MG63 (cell line): ENCODE results near the gene LENG8. TPM values are rescaled to one million over a fixed set of nuclear protein-coding genes. Genes with fewer than 3 reads are reported as not detected.
"Not testable (repeated sequence)": the region's sequence is repeated elsewhere in the genome, so short reads cannot be mapped to it uniquely, and the experiment has no call there.

Experiments
- DNase-seq: peaks from one replicate; pipeline ENCODE4 v3.0.0-alpha.2; 2020
- H3K27me3 ChIP-seq: fragments of 250-450 bp; sonication (Bioruptor Pico); 2 replicates; pipeline ENCODE4 v1.5.1; 2020; ENCODE audit warnings: mild to moderate bottlenecking, moderate library complexity
- H3K36me3 ChIP-seq: fragments of 250-450 bp; sonication (Bioruptor Pico); 2 replicates; pipeline ENCODE4 v1.5.1; 2020; ENCODE audit warnings: mild to moderate bottlenecking, moderate library complexity
- H3K4me3 ChIP-seq: fragments of 250-450 bp; sonication (Bioruptor Pico); 2 replicates; pipeline ENCODE4 v1.5.1; 2020; ENCODE audit warnings: mild to moderate bottlenecking, moderate library complexity
- H3K9me3 ChIP-seq: fragments of 250-450 bp; sonication (Bioruptor Pico); 2 replicates; pipeline ENCODE4 v1.5.1; 2020; ENCODE audit warnings: mild to moderate bottlenecking, moderate library complexity
- total RNA-seq: library from RNA; depleted of rRNA; stranded (reverse); fragments of >200 nt; shearing (Covaris generic); gene quantifications from 2 replicates; pipeline ENCODE4 v1.2.3, GENCODE V29; 2014; ENCODE audit warnings: low replicate concordance

Gene LENG8
- total RNA-seq, 1 experiment from 2014 or later = 6.6 TPM

DNA sequence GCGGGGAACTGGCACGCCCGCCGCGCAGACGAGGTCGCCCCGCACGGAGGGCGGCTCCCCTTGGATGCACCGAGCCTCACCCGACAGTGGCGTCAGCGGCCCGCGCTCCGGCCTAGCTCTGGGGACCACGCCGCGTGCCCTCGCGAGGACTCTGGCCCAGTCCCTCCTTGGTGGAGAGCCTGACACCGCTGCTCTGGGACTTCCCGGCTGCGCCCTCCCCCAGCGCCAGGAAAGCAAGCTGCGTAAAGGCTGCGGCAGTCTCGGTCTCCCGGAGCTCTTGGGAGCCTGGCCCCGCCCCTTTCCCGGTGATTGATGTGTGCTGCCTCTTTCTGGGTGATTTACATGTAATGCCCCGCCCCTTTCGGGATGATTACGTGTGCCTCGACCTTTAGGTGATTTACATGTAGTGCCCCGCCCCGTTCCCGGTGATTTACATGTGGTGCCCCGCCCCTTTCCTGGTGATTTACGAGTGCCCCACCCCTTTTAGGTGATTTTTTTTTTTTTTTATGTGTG lies 14.6 kb downstream of the LENG8 start, which contains the start of gene LENG9:
Gene LENG9 (minus strand): TSS at position 248 of the 513 bp plus-strand sequence. CDS start 252 bp downstream, outside the sequence.
- no peaks in the 10 kb centered on the region for H3K27me3 ChIP-seq
- peak; percentile 98 for DNase-seq
- peaks cover 36% of the 10 kb centered on the region for H3K36me3 ChIP-seq
- no peaks in the 10 kb centered on the region for H3K9me3 ChIP-seq
- H3K4me3 ChIP-seq = peak within 1 kb of the TSS; percentile 61

DNA sequence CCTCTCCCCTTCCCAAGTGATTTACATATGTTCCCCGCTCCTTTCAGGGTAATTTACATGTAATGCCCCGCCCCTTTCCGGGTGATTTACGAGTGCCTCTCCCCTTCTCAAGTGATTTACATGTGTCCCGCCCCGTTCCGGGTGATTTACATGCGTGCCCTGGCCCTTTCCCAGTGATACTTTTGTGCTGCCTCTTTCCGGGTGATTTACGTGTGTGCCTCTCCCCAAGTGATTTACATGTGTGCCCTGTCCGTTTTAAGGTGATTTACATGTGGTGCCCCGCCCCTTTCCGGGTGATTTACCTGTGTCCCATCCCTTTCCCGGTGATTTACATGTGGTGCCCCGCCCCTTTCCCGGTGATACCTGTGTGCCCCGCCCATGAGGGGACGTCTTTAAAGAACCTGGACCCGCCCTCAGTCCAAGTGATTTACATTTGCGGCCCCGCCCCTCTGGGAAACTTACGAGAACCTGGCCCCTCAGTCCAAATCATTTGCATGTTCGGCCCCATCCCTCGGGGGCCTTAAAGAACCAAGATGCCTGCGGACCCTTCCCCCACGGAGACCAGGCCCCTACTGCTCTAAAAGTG lies 15.1 kb downstream of the LENG8 start:
- DNase-seq = peak; percentile 81
- peaks cover 31% of the 10 kb centered on the region for H3K36me3 ChIP-seq
- no peaks in the 10 kb centered on the region for H3K27me3 ChIP-seq
- H3K4me3 ChIP-seq = peak overlapping the region; percentile 61
- H3K9me3 ChIP-seq = no peaks in the 10 kb centered on the region

DNA sequence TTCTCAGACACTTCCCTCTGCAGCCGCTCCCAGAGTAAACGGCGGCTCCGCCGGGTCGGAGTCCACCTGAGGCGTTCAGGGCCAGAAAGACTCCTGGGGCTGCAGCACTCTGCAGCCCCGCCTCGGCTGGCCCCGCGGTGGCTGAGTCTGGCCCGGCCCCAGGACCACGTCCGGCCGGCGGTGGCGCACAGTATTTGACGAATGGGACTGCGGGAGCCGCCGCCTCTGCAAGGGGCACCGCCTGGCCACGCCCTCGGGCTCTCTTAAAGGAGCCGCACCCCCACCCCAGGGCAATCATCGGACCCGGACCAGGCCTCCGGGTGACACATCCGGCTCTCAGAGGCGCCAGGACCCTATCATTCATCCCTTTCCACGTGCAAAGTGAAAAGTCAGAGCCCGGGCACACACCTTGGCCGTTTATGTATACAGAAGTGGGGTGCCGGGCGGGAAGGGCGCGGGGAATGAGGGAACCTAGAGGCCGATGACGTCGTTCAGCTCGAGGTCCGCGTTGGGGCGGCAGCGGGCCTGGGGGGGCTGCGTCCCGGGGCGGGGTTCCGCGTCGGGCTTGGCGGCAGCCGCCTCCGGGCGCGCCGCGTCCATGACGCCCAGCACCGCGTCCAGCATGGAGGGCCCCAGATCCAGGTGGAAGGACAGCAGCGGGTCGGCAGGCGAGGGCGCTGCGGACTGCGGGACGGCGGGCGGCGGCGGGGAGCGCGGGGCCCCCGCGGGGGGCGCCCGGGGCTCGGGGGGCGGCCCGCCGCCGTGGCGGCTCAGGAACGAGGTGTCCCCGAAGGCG lies 15.8 kb downstream of the LENG8 start:
- DNase-seq = peak; percentile 92
- Histone ChIP-seq H3K4me3 (peak overlapping the region; percentile 61), H3K36me3 (peaks cover 26% of the 10 kb centered on the region), H3K27me3 (no peaks in the 10 kb centered on the region), H3K9me3 (no peaks in the 10 kb centered on the region)

DNA sequence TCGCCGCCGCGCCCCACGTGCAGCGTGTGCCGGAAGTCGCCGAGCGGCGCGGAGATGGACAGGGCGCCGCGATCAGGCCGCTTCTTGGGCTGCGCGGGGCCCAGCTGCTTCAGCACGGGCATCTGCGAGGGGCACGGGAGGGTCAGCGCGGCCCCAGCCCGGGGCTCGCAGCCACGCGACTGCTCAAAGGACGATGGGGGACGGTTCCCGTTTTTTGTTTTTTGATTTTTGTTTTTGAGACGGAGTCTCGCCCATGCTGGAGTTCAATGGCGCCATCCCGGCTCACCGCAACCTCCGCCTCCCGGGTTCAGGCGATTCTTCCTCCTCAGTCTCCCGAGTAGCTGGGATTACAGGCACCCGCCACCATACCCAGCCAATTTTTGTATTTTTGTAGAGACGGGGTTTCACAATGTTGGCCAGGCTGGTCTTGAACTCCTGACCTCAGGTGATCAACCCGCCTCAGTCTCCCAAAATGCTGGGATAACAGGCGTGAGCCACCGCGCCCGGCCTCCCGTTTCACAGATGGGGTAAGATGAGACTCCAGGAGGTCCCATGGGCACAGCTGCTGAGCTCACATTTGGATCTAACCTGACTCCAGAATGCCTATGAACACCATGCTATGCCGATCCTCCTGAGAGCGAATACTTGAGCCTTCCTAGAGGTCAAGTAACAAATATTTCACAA lies 16.6 kb downstream of the LENG8 start:
- Histone ChIP-seq H3K27me3 (no peaks in the 10 kb centered on the region), H3K9me3 (no peaks in the 10 kb centered on the region), H3K4me3 (no peak overlapping the region), H3K36me3 (peaks cover 21% of the 10 kb centered on the region)
- DNase-seq = no peak

DNA sequence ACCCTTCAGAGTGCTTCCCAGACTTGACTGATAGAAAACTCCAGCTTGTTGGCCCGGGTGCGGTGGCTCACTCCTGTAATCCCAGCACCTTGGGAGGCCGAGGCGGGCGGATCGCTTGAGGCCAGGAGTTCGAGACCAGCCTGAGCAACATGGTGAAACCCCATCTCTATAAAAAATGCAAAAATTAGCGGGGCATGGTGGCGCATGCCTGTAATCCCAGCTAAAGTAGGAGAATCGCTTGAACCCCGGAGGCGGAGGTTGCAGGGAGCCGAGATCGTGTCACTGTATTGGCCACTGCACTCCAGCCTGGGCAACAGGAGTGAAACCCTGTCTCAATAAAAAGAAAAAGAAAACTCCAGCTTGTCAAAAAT lies 17.1 kb downstream of the LENG8 start:
- peaks cover 17% of the 10 kb centered on the region for H3K36me3 ChIP-seq
- not testable (repeated sequence) for H3K9me3 ChIP-seq, DNase-seq

DNA sequence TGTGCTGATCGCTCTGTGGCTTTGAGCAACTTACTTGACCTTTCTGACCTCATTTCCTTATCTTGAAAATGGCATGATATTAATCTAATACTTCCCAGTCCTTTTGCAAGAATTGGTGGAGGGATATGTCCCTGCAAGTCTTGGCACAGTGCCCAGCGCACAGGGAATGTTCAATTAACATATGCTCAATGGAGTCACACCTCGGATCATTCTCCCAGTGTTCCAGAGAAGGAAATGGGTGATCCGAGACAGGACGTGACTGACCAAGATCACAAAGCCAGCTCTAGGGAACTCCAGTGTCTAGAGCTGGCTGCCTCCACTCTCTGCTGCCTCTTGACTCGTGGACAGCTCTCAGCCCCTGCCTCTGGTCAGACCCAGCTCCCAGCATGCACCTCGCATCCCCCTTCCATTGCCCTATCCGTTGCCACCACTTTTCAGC lies 20.5 kb downstream of the LENG8 start:
- Histone ChIP-seq H3K4me3 (no peak overlapping the region), H3K36me3 (no peaks in the 10 kb centered on the region), H3K9me3 (no peaks in the 10 kb centered on the region), H3K27me3 (no peaks in the 10 kb centered on the region)
- no peak for DNase-seq

More for the DNA sequence above, 17.1 kb downstream of the LENG8 start:
- not testable (repeated sequence) for H3K4me3 ChIP-seq, H3K27me3 ChIP-seq

DNA sequence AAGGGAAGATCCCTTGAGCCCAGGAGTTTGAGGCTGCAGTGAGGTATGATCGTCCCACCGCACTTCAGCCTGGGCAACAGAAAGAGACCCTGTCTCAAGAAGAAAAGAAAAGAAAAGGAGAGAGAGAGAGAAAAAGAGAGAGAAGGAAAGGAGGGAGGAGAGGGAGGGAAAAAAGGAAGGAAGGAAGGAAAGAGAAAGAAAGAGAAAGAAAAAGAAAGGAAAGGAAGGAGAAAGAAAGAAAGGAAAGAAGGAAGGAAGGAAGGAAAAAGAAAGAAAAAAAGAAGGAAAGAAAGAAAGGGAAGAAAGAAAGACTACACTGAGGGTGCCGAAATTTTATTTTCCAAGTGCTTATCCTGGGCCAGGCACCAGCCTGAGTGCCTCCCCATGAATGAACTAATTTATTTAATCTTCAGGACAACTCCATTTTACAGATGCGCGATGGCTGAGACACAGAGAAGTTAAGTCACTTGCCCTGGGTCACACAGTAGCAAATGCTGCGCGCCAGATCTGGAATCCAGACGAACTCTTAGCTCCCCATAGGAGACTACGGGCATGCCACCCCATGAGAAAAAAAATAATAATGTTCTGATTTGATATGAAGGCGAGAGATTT lies 21.4 kb downstream of the LENG8 start:
- Histone ChIP-seq H3K36me3 (no peaks in the 10 kb centered on the region), H3K27me3 (no peaks in the 10 kb centered on the region), H3K9me3 (no peaks in the 10 kb centered on the region), H3K4me3 (no peak overlapping the region)
- no peak for DNase-seq

DNA sequence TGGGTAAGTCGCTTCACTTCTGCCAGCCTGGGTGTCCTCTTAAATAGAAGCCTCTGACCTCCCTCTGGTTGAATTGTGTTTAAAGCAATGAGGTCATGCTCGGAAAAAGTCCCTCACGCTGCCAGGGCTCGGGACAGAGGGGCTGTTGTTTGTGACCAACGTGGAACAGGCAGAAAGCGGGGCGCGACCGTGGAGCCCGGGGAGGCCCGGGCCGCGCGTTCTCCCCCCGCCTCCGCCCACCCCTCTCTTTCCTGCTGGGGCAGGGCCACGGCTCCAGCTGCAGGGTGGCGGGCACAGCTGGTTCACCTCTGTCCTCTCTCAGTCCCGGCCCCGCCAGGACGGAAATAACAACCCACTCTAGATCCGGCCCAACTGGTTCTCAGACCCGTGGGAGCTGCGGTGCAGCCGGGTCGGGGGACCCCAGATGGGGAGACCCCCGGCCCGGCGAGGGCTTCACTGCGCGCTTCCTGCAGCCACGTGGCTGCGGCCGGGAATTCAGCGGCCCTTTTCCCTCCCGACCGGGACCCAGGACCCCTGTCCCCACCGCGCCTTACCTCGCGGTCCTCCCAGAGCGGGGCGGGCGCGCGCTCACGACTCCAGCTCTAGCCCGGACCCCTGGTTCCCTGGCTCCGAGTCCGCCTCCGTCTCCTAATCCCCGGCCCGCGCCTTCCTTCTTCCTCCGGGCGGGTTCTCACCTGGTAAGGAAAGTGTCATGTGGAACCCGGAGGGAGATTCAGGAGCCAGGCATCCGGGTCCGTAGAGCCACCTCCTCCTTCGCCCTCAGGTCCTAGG lies 22.2 kb downstream of the LENG8 start:
- H3K36me3 ChIP-seq = no peaks in the 10 kb centered on the region
- H3K27me3 ChIP-seq = no peaks in the 10 kb centered on the region
- no peak overlapping the region for H3K4me3 ChIP-seq
- no peaks in the 10 kb centered on the region for H3K9me3 ChIP-seq
- no peak for DNase-seq

DNA sequence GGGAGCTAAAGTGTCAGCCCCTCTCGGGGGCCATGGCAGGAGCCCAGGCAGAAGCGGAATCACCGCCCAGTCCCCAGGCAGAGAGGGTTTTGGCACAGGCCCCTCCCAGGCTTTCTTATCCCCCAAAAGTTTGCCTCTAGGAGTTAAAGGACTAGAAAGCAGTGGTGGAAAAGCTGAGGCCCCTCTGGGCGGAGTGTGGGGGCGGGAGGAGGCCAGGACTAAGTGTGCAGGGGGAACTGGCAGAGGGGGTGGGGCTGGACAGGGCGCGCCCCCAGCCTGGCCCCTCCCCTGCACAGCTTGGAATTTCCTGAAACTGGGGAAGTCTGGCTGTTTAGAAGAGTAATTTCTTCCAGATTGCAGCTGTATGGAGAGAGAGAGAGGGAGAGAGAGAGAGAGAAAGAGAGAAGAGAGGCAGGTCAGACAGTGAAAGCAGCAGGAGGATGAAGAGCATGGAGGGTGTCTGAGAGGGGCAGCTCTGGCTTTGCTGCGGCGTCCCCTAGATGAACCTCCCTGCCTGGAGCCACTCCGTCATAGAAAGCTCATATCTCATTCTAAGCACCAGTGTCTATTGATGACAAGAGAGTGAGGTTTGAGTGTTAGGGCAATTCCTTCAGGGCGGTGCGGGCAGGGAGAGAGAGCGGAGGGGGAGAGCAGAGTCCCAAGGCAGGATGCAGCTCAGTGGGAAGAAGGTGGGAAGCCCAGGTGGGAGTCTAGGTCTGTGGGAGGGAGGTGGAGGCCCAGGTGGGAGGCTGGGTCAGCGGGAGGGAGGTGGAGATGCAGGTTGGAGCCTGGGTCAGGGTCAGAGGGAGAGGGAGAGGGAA lies 24.3 kb downstream of the LENG8 start, which contains the start of gene CDC42EP5:
Gene CDC42EP5 (minus strand): TSS at position 226 of the 821 bp plus-strand sequence. CDS start 7,749 bp downstream, outside the sequence.
- Histone ChIP-seq H3K27me3 (no peaks in the 10 kb centered on the region), H3K36me3 (no peaks in the 10 kb centered on the region), H3K9me3 (no peaks in the 10 kb centered on the region), H3K4me3 (peak within 1 kb of the TSS; percentile 36)
- peak; percentile 73 for DNase-seq

DNA sequence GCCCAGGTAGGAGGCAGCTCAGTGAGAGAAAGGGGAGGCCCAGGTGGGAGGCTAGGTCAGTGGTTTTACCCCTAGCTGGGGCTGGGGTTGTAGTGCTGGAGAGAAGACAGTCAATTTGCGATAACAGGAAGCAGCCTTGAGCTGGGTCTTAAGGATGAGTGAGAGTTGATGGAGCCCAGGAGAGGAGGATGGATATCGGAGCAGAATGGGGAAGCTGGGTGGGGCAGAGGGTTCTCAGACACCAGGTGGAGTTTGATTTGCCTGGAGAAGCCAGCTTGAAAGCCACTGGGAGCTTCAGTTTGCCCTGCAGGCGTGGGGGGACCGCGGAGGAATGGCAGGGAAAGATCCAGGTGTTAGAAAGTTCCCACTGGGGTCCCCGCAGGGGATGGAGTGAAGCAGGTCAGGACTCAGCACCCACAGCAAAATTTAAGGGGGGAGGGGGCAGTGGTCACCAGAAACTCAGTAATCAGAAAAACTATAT lies 24.9 kb downstream of the LENG8 start:
- Histone ChIP-seq H3K36me3 (no peaks in the 10 kb centered on the region), H3K9me3 (no peaks in the 10 kb centered on the region), H3K4me3 (no peak overlapping the region), H3K27me3 (no peaks in the 10 kb centered on the region)
- no peak for DNase-seq

DNA sequence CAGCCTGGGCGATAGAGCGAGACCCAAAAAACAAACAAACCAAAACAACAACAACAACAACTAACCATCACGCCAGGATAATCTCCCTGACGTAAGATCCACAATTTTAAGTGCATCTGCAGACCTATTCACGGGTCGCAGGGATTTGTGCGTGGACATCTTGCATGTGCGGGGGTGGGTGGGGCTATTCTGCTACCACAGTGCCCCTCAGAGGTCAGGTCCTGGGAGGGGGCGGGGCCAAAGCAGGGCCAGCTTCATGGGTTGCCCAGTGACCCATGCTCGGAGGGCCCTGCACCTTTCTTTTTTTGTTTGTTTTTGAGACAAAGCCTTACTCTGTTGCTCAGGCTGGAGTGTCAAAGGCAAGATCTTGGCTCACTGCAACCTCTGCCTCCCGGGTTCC lies 26.7 kb downstream of the LENG8 start:
- Histone ChIP-seq H3K9me3 (no peaks in the 10 kb centered on the region), H3K4me3 (no peak overlapping the region), H3K36me3 (no peaks in the 10 kb centered on the region), H3K27me3 (peaks cover 5% of the 10 kb centered on the region; the same call in 1 of the 2 replicates)
- no peak for DNase-seq

DNA sequence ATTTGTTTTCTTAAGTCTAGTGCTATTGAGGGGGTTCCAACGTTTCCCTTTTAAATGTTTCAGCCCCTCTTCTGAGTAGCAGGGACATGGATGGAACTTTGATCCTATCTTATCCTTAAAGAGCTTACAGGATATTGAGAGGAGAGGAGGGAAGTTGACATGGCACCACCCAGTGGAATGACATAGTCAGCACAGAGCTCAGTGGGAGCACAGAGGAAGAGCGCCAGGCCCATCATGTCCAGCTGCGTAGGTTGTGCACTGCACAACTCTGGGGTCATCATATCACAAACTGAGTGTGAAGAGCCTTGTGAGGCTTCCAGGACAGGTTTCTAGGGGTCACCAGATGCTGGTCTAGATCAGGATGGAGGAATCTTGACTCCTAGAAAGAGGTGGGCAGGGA lies 28.7 kb downstream of the LENG8 start:
- no peak overlapping the region for H3K4me3 ChIP-seq
- peaks cover 5% of the 10 kb centered on the region; the same call in 1 of the 2 replicates for H3K27me3 ChIP-seq
- no peaks in the 10 kb centered on the region for H3K9me3 ChIP-seq
- H3K36me3 ChIP-seq = no peaks in the 10 kb centered on the region
- no peak for DNase-seq

DNA sequence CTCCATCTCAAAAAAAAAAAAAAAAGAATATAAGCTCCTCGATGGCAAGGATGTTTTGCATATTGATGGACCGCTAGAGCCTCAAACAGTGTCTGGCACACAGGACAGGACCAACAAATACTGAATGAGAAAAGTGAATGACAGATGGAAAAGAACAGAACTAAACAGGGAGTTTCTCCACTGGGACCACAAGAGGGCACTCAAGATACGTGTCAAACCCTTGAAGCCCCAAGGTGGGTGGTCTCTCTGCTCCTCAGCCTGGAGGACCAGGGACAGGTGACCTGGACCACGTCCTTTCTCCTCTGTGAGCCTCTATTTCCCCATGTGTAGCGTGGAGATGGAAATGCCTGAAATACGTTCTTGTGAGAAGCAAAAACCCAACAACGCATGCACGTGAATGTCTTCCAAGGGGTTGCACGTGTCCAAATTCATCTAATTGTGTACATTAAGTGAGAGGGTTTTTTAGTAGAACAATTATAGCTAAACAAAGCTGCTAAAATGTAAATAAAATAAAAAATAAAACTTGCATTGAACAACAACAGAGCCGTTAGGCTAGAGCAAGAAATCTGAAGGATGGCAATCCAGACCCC lies 29.8 kb downstream of the LENG8 start:
- DNase-seq = no peak
- Histone ChIP-seq H3K9me3 (no peaks in the 10 kb centered on the region), H3K36me3 (no peaks in the 10 kb centered on the region), H3K4me3 (no peak overlapping the region), H3K27me3 (peaks cover 7% of the 10 kb centered on the region; the same call in 1 of the 2 replicates)

DNA sequence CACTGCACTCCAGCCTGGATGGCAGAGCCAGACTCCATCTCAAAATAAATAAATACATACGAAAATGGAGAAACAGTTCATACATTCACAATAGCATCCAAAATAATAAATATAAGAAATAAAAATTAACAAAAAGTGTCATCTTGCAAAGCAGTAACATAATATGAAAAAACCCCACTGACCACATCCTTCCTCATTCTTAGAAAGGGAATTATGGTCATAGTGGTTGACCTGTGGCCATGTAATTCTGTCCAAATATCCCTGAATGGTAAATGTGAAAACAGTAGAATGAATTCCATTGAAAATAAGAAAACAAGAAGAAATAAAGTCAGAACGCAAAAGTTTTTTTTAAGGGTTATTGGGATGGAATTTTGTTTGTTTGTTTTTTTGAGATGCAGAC lies 31.1 kb downstream of the LENG8 start:
- Histone ChIP-seq H3K27me3 (peaks cover 13% of the 10 kb centered on the region), H3K9me3 (no peaks in the 10 kb centered on the region), H3K36me3 (no peaks in the 10 kb centered on the region), H3K4me3 (no peak overlapping the region)
- DNase-seq = no peak
